ENCODE results near the gene JARID2. TPM values are rescaled to one million over a fixed set of nuclear protein-coding genes. Genes with fewer than 3 reads are reported as not detected.

Gene JARID2
- 8.6 to 11.2 TPM (median 10.6 TPM) in 5 replicates for total RNA-seq (2022; extraction: Qiagen RNA extraction; ENCODE audit: low read depth)

DNA sequence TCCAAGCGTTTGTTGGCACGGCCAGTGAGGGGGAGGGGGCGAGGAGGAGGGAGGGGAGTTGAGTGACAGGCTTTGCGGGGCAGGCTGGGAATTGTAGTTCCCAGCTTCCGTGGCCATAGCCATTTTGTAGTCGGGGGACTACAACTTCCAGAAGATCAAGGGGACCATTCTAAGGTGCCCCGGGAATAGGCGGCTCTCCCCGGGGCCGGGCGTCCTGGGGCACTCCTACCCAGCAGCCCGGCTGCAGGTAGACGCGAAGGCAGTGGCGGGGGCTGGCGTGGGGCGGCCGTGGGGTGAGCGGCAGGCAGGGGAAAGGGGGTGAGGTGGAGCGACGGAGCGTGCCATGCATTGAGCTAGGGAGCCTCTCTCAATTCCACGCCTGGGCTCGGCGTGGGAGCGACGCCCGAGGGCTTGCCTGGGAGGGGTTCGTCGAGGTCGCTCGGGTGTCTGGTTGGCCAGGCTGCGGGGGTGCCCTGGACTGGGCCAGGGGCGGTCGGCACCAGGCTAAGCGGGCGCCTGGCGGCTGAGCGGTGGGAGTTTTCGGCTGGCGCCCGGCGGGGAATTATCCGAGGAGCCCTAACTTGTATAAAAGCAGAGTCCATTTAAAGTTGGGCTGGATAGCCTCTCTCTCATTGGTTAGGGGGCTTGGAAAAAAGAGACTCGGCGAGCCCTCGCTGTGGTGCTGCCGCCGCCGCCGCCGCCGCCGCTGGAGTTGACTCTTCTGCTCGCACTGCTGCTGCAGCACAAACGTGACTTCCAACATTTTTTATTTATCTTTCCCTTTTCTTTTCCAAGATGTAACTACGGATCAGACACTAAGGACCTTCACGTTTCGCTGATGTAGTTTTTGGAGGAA, at the start of gene JARID2:
TSS of gene JARID2 (plus strand) at position 709 of the 856 bp plus-strand sequence. CDS start 471 bp downstream, outside the sequence.

Data from A549 treated with GW870086 at 1 μM for 4 hours (cell line).